Measurements from ENCODE around the gene ASB18. TPM values are rescaled to one million over a fixed set of nuclear protein-coding genes. Genes with fewer than 3 reads are reported as not detected.

Gene ASB18
- total and polyA plus RNA-seq, 2 of the 8 experiments (the other 6 are each of a cell fraction or from before 2014, with no cell fraction given) = not detected

- TF ChIP-seq E2F6 (IDR thresholded peaks at IDR 0.05) (peak; percentile 2; the same call in 1 of the 2 replicates), CEBPB (IDR thresholded peaks at IDR 0.05; ENCODE audit: low read depth, low read length) (no peak), KDM5A (IDR thresholded peaks at IDR 0.05; ENCODE audit: low read length) (no peak), SIN3A (conservative IDR thresholded peaks at IDR 0.05 in 1 of 2, IDR thresholded peaks at IDR 0.05 in 1 of 2; ENCODE audit: low read depth in 1 of 2, low read length in 2 of 2) (no peak), FOSL1 (IDR thresholded peaks at IDR 0.05; ENCODE audit: insufficient read depth, low read depth, low read length) (no peak), BCL11A (IDR thresholded peaks at IDR 0.05; ENCODE audit: low read depth in 2 of 2, low read length in 2 of 2) (no peak), RBBP5 (IDR thresholded peaks at IDR 0.05; ENCODE audit: borderline replicate concordance, low read depth, low read length) (no peak), POLR2AphosphoS5 (IDR thresholded peaks at IDR 0.05; ENCODE audit: low read depth, low read length) (no peak), EZH2 (IDR thresholded peaks at IDR 0.05; ENCODE audit: low read depth, low read length, severe bottlenecking) (peak; percentile 93), CTBP2 (IDR thresholded peaks at IDR 0.05; ENCODE audit: borderline replicate concordance, insufficient read depth, insufficient read length, low read length) (no peak)
Observed at GRCh38 chr2:236173036-236173728, 91.0 kb downstream of the ASB18 start (continued).

Data from H1 (cell line).